ENCODE measurements around the gene DTD1.

Gene DTD1

GRCh38 chr20:18802012-18802634 lies 214.3 kb downstream of the DTD1 start:
- no peak for DNase-seq

- DNase-seq: no peak
Measured at GRCh38 chr20:18805881-18806280, 218.0 kb downstream of the DTD1 start.

GRCh38 chr20:18808712-18809111 lies 220.9 kb downstream of the DTD1 start:
- DNase-seq: no peak

- no peak for DNase-seq
Measured at GRCh38 chr20:18811186-18811585, 223.3 kb downstream of the DTD1 start.

- DNase-seq: no peak
Measured at GRCh38 chr20:18811904-18812303, 224.1 kb downstream of the DTD1 start.

- no peak for DNase-seq
Measured at GRCh38 chr20:18813483-18813882, 225.6 kb downstream of the DTD1 start, which contains the start of gene SCP2D1. TSS of gene SCP2D1 (plus strand) at chr20:18813783. CDS start at chr20:18813816, 33 bp downstream.

- no peak for DNase-seq
Measured at GRCh38 chr20:18815194-18815942, 227.5 kb downstream of the DTD1 start.

Data from DMS79 treated with DMSO at 0.1 percent for 48 hours (cell line).